ENCODE data around the gene SPX. TPM values are rescaled to one million over a fixed set of nuclear protein-coding genes. Genes with fewer than 3 reads are reported as not detected.

The SPX gene
- total RNA-seq: 0.95 and 1.2 TPM in 2 replicates

- intact Hi-C loops (cut with micrococcal nuclease): loop anchor here (2.0 kb wide), 1 partner anchor 69 kb away; no protein-coding TSS in a partner anchor
Measured at GRCh38 chr12:21526053-21526452, at the start of gene SPX. Gene SPX, plus strand, starts transcription at chr12:21526296. Its CDS starts 177 bp downstream, at chr12:21526473.

GRCh38 chr12:21476949-21477348 lies 49.1 kb upstream of the SPX start:
- intact Hi-C loops (cut with micrococcal nuclease): no loop called here

- intact Hi-C loops (cut with micrococcal nuclease): no loop called here
Measured at GRCh38 chr12:21478756-21479455, 47.2 kb upstream of the SPX start.

GRCh38 chr12:21483531-21483930 lies 42.6 kb upstream of the SPX start:
- intact Hi-C loops (cut with micrococcal nuclease): no loop called here

GRCh38 chr12:21485998-21486397 lies 40.1 kb upstream of the SPX start:
- intact Hi-C loops (cut with micrococcal nuclease): loop anchor here (1.0 kb wide), 1 partner anchor 14 kb away; no protein-coding TSS in a partner anchor

- intact Hi-C loops (cut with micrococcal nuclease): loop anchor here (1.0 to 5.0 kb wide), 5 partner anchors 13 to 1183 kb away; partner anchors contain the start of genes C2CD5 and ETNK1
Measured at GRCh38 chr12:21499765-21500164, 26.3 kb upstream of the SPX start.

GRCh38 chr12:21500786-21501257 lies 25.3 kb upstream of the SPX start:
- intact Hi-C loops (cut with micrococcal nuclease): loop anchor here (1.0 to 5.0 kb wide), 11 partner anchors 8 to 1181 kb away; partner anchors contain the start of genes C2CD5, CMAS, ETNK1 and LDHB

- intact Hi-C loops (cut with micrococcal nuclease): loop anchor here (1.0 to 5.0 kb wide), 10 partner anchors 8 to 1181 kb away; partner anchors contain the start of genes C2CD5, CMAS, ETNK1 and LDHB
Measured at GRCh38 chr12:21501258-21502163, 24.6 kb upstream of the SPX start, which contains the start of the genes GOLT1B and RECQL. Gene GOLT1B, plus strand, starts transcription at chr12:21501789. Its CDS starts 135 bp downstream, at chr12:21501924. Gene RECQL, minus strand, starts transcription at chr12:21501635. Its CDS starts 2,065 bp downstream, at chr12:21499570.

- intact Hi-C loops (cut with micrococcal nuclease): loop anchor here (5.0 kb wide), 3 partner anchors 1040 to 1180 kb away; partner anchors contain the start of genes C2CD5 and ETNK1
Measured at GRCh38 chr12:21502164-21502496, 24.0 kb upstream of the SPX start.

- intact Hi-C loops (cut with micrococcal nuclease): loop anchor here (5.0 kb wide), 3 partner anchors 1039 to 1179 kb away; partner anchors contain the start of genes C2CD5 and ETNK1
Measured at GRCh38 chr12:21502872-21503271, 23.2 kb upstream of the SPX start.

- intact Hi-C loops (cut with micrococcal nuclease): no loop called here
Measured at GRCh38 chr12:21505888-21506287, 20.2 kb upstream of the SPX start.

- intact Hi-C loops (cut with micrococcal nuclease): loop anchor here (2.0 kb wide), 3 partner anchors 107 to 173 kb away; partner anchors contain the start of gene LDHB
Measured at GRCh38 chr12:21507849-21508248, 18.2 kb upstream of the SPX start.

GRCh38 chr12:21509768-21510167 lies 16.3 kb upstream of the SPX start:
- intact Hi-C loops (cut with micrococcal nuclease): loop anchor here (1.0 to 2.0 kb wide), 6 partner anchors 8 to 171 kb away; partner anchors contain the start of genes GOLT1B, LDHB and RECQL

- intact Hi-C loops (cut with micrococcal nuclease): no loop called here
Measured at GRCh38 chr12:21516281-21516680, 9.8 kb upstream of the SPX start.

GRCh38 chr12:21518451-21518850 lies 7.6 kb upstream of the SPX start:
- intact Hi-C loops (cut with micrococcal nuclease): no loop called here

GRCh38 chr12:21521541-21521940 lies 4.6 kb upstream of the SPX start:
- intact Hi-C loops (cut with micrococcal nuclease): no loop called here

- intact Hi-C loops (cut with micrococcal nuclease): no loop called here
Measured at GRCh38 chr12:21523148-21523547, 2.9 kb upstream of the SPX start.

- intact Hi-C loops (cut with micrococcal nuclease): loop anchor here (1.0 to 2.0 kb wide), 3 partner anchors 17 to 153 kb away; no protein-coding TSS in a partner anchor
Measured at GRCh38 chr12:21526721-21527345, 737 bp downstream of the SPX start.

GRCh38 chr12:21527451-21528180 lies 1.5 kb downstream of the SPX start:
- intact Hi-C loops (cut with micrococcal nuclease): loop anchor here (1.0 to 2.0 kb wide), 3 partner anchors 17 to 153 kb away; no protein-coding TSS in a partner anchor

- intact Hi-C loops (cut with micrococcal nuclease): no loop called here
Measured at GRCh38 chr12:21528953-21529352, 2.9 kb downstream of the SPX start.
